H1 (cell line): ENCODE results near the gene TTBK1. TPM values are rescaled to one million over a fixed set of nuclear protein-coding genes. Genes with fewer than 3 reads are reported as not detected.

Experiments
- CTCF ChIA-PET: fragments of 300-600 bp; sonication (Branson Sonifier 250); formaldehyde crosslinking; loops from one replicate; lab custom pipeline; 2021; ENCODE audit not compliant: partially characterized antibody; lab: Charles Lee
- POLR2A ChIA-PET: fragments of 300-600 bp; sonication (Branson Sonifier 250); formaldehyde crosslinking; loops from one replicate; lab custom pipeline; 2021; ENCODE audit warnings: inconsistent platforms; ENCODE audit not compliant: partially characterized antibody; lab: Charles Lee
- DNase-seq, 2 experiments: peaks; one replicate each; pipeline versions ENCODE4 v3.0.0 to v3.0.0-alpha.2; 2010 to 2022; ENCODE audit warnings: low spot score in 2 of 2, low read depth in 1 of 2, mixed read lengths in 1 of 2
- FAIRE-seq: peaks from 2 replicates; lab custom pipeline; 2011; peaks lifted over from hg19 to GRCh38; lab: Jason Lieb, UNC
- H2AFZ ChIP-seq: 2 replicates; pipeline ENCODE4 v1.8.1; 2012; ENCODE audit warnings: low read length, inconsistent platforms
- H2AK5ac ChIP-seq: 2 replicates; pipeline ENCODE4 v1.6.1; 2013; ENCODE audit warnings: low read depth, low read length
- H2BK120ac ChIP-seq: replicated peaks from 2 replicates; pipeline ENCODE3; 2013; ENCODE audit warnings: low read depth, low read length, inconsistent platforms
- H2BK12ac ChIP-seq: 2 replicates; pipeline ENCODE4 v1.6.1; 2013; ENCODE audit warnings: low read depth, low read length
- H2BK15ac ChIP-seq: 2 replicates; pipeline ENCODE4 v1.6.1; 2013; ENCODE audit warnings: low read length
- H2BK20ac ChIP-seq: 2 replicates; pipeline ENCODE4 v1.6.1; 2013; ENCODE audit warnings: low read length
- H2BK5ac ChIP-seq: 2 replicates; pipeline ENCODE4 v1.6.1; 2013; ENCODE audit warnings: low read depth, low read length
- H3K14ac ChIP-seq: 2 replicates; pipeline ENCODE4 v1.6.1; 2013; ENCODE audit warnings: inconsistent platforms; ENCODE audit not compliant: insufficient read length
- H3K18ac ChIP-seq: 2 replicates; pipeline ENCODE4 v1.6.1; 2013; ENCODE audit warnings: low read length; ENCODE audit errors: extremely low read depth
- H3K23ac ChIP-seq: 2 replicates; pipeline ENCODE4 v1.6.1; 2013; ENCODE audit warnings: inconsistent platforms; ENCODE audit not compliant: insufficient read length
- H3K23me2 ChIP-seq: 2 replicates; pipeline ENCODE4 v1.6.1; 2013; ENCODE audit warnings: low read depth, low read length
- H3K27ac ChIP-seq: 2 replicates; pipeline ENCODE4 v1.6.1; 2011; ENCODE audit warnings: low read depth, low read length, inconsistent platforms
- H3K27me3 ChIP-seq, 4 experiments: replicated peaks in 1 of 4; 1 replicate in 1 of 4; 2 replicates in 3 of 4; pipeline versions ENCODE4 v1.6.1 to v1.8.1; 2011 to 2013; ENCODE audit warnings: low read length in 3 of 4, mild to moderate bottlenecking in 3 of 4, inconsistent platforms in 2 of 4, mixed read lengths in 2 of 4, moderate library complexity in 1 of 4; ENCODE audit not compliant: control insufficient read depth in 3 of 4, insufficient read depth in 3 of 4; ENCODE audit errors: extremely low read depth in 1 of 4
- H3K36me3 ChIP-seq, 4 experiments: 2 replicates each; pipeline versions ENCODE4 v1.6.1 to v1.8.1; 2011 to 2013; ENCODE audit warnings: mild to moderate bottlenecking in 4 of 4, low read length in 3 of 4, moderate library complexity in 2 of 4, control low read depth in 1 of 4, inconsistent platforms in 1 of 4; ENCODE audit not compliant: insufficient read depth in 4 of 4, control insufficient read depth in 2 of 4
- H3K4ac ChIP-seq: replicated peaks from 2 replicates; pipeline ENCODE3; 2013; ENCODE audit warnings: low read length, low read depth, mixed read lengths, inconsistent platforms; ENCODE audit not compliant: insufficient read length
- H3K4me1 ChIP-seq, 4 experiments: replicated peaks in 1 of 4; 1 replicate in 1 of 4; 2 replicates in 3 of 4; pipeline versions ENCODE4 v1.6.1 to v1.8.1; 2011 to 2013; ENCODE audit warnings: low read length in 3 of 4, inconsistent platforms in 2 of 4, mixed read lengths in 1 of 4; ENCODE audit not compliant: insufficient read depth in 4 of 4, control insufficient read depth in 3 of 4
- H3K4me2 ChIP-seq, 2 experiments: 2 replicates each; pipeline versions ENCODE4 v1.6.1 to v1.8.1; 2011 to 2013; ENCODE audit warnings: low read depth in 2 of 2, low read length in 2 of 2, control low read depth in 1 of 2, inconsistent platforms in 1 of 2, mild to moderate bottlenecking in 1 of 2; ENCODE audit not compliant: insufficient read depth in 1 of 2
- H3K4me3 ChIP-seq, 4 experiments: fragments of 200-600, 300-600 bp in 1 of 4; sonication (generic), shearing (Covaris generic), sonication (Bioruptor Twin) in 1 of 4; 2 replicates each; pipeline versions ENCODE4 v1.5.1 to v1.8.1; 2011 to 2016; ENCODE audit warnings: low read length in 4 of 4, low read depth in 3 of 4, control low read depth in 2 of 4, inconsistent platforms in 2 of 4, mild to moderate bottlenecking in 2 of 4, mixed read lengths in 1 of 4, moderate library complexity in 1 of 4; ENCODE audit not compliant: insufficient read depth in 2 of 4; ENCODE audit errors: extremely low read depth in 1 of 4
- H3K56ac ChIP-seq: replicated peaks from 2 replicates; pipeline ENCODE3; 2013; ENCODE audit warnings: low read depth, mild to moderate bottlenecking, mixed read lengths, low read length, inconsistent platforms; ENCODE audit not compliant: insufficient read length
- H3K79me1 ChIP-seq: 2 replicates; pipeline ENCODE4 v1.6.1; 2013; ENCODE audit warnings: low read depth, low read length, control low read depth
- H3K79me2 ChIP-seq, 2 experiments: 2 replicates each; pipeline versions ENCODE4 v1.6.1 to v1.8.1; 2012 to 2013; ENCODE audit warnings: low read length in 2 of 2, mild to moderate bottlenecking in 2 of 2, inconsistent platforms in 1 of 2; ENCODE audit not compliant: insufficient read depth in 2 of 2, control insufficient read depth in 1 of 2
- H3K9ac ChIP-seq, 4 experiments: replicated peaks in 1 of 4; 1 replicate in 1 of 4; 2 replicates in 3 of 4; pipeline versions ENCODE4 v1.6.1 to v1.8.1; 2011 to 2013; ENCODE audit warnings: low read depth in 3 of 4, low read length in 3 of 4, control low read depth in 2 of 4, mild to moderate bottlenecking in 2 of 4, moderate library complexity in 2 of 4, inconsistent platforms in 1 of 4; ENCODE audit errors: extremely low read depth in 1 of 4
- H3K9me3 ChIP-seq, 2 experiments: 2 replicates each; pipeline versions ENCODE4 v1.6.1 to v1.8.1; 2012 to 2013; ENCODE audit warnings: mild to moderate bottlenecking in 2 of 2, moderate library complexity in 2 of 2, control low read depth in 1 of 2, inconsistent platforms in 1 of 2, low read depth in 1 of 2, low read length in 1 of 2, mixed read lengths in 1 of 2; ENCODE audit not compliant: insufficient read depth in 2 of 2
- H4K20me1 ChIP-seq, 2 experiments: replicated peaks in 1 of 2; 2 replicates each; pipeline versions ENCODE3 to v1.8.1; 2011 to 2013; ENCODE audit warnings: inconsistent platforms in 2 of 2, low read length in 2 of 2, mild to moderate bottlenecking in 1 of 2; ENCODE audit not compliant: insufficient read depth in 2 of 2, control insufficient read depth in 1 of 2
- H4K5ac ChIP-seq: 2 replicates; pipeline ENCODE4 v1.6.1; 2013; ENCODE audit warnings: low read length, low read depth, mixed read lengths, inconsistent platforms; ENCODE audit not compliant: insufficient read length
- H4K8ac ChIP-seq: 2 replicates; pipeline ENCODE4 v1.8.0; 2013; ENCODE audit warnings: mild to moderate bottlenecking, moderate library complexity, low read length, inconsistent platforms; ENCODE audit not compliant: insufficient read depth; ENCODE audit errors: extremely low read depth
- H4K91ac ChIP-seq: replicated peaks from 2 replicates; pipeline ENCODE3; 2013; ENCODE audit warnings: low read length, mixed read lengths, inconsistent platforms; ENCODE audit not compliant: insufficient read length
- CHD2 ChIP-seq: IDR thresholded peaks from 2 replicates; pipeline ENCODE4 v1.6.1; 2012; ENCODE audit warnings: low read length, improper control_type of control experiment
- CREB1 ChIP-seq: IDR thresholded peaks from 2 replicates; pipeline ENCODE4 v1.6.1; 2012; ENCODE audit warnings: inconsistent platforms
- CTBP2 ChIP-seq: IDR thresholded peaks from 2 replicates; pipeline ENCODE4 v1.7.0; 2011; ENCODE audit warnings: borderline replicate concordance, mild to moderate bottlenecking, moderate library complexity, mixed read lengths, low read length; ENCODE audit not compliant: insufficient read depth, insufficient read length
- JUND ChIP-seq: IDR thresholded peaks from 2 replicates; pipeline ENCODE4 v1.6.1; 2011; ENCODE audit warnings: mild to moderate bottlenecking, improper control_type of control experiment, low read length
- MAX ChIP-seq: IDR thresholded peaks from 2 replicates; pipeline ENCODE4 v1.6.1; 2012; ENCODE audit warnings: inconsistent platforms
- POU5F1 ChIP-seq: IDR thresholded peaks from 2 replicates; pipeline ENCODE4 v1.6.1; 2011; ENCODE audit warnings: low read depth, mild to moderate bottlenecking, low read length, moderate library complexity
- RAD21 ChIP-seq, 2 experiments: IDR thresholded peaks in 1 of 2; conservative IDR thresholded peaks in 1 of 2; 2 replicates each; pipeline ENCODE4 v1.6.1; 2011; ENCODE audit warnings: low read depth in 2 of 2, low read length in 2 of 2, improper control_type of control experiment in 1 of 2, inconsistent platforms in 1 of 2, mild to moderate bottlenecking in 1 of 2, moderate library complexity in 1 of 2
- USF2 ChIP-seq: IDR thresholded peaks from 2 replicates; pipeline ENCODE4 v1.6.1; 2011; ENCODE audit warnings: low read length, improper control_type of control experiment
- WGBS, 2 experiments: shearing (Covaris generic) in 1 of 2; methylation state at CpG; one replicate each; pipeline versions ENCODE4 v1.1.6 to v1.1.7; 2013 to 2015; ENCODE audit warnings: low lambda C conversion rate in 2 of 2, mixed read lengths in 2 of 2, inconsistent platforms in 1 of 2, low coverage in 1 of 2, missing lambda C conversion rate in 1 of 2; ENCODE audit not compliant: insufficient replicate concordance in 2 of 2, insufficient coverage in 1 of 2, insufficient read length in 1 of 2; ENCODE audit errors: extremely low coverage in 1 of 2, missing lambda C conversion rate in 1 of 2; 5-methylcytosine and 5-hydroxymethylcytosine counted together
- polyA plus RNA-seq, 7 experiments: library from polyadenylated mRNA; depleted of rRNA in 3 of 7; stranded (reverse) in 5 of 7; unstranded in 2 of 7; fragments of >200 nt in 5 of 7; fragments of 200-250 nt in 2 of 7; gene quantifications; 1 replicate in 5 of 7; 2 replicates in 1 of 7; 4 replicates in 1 of 7; pipeline versions ENCODE4 v1.2.1 to v1.2.3, GENCODE V29; 2011 to 2013; ENCODE audit warnings: missing spikeins in 2 of 7, mixed read lengths in 2 of 7
- total RNA-seq: library from RNA; stranded (reverse); fragmentation: NEBNext Ultra II Directional; extraction: Animal tissue kit (Norgen Biotek cat#: 25700); gene quantifications from 2 replicates; pipeline ENCODE4 v1.2.1, GENCODE V29; 2021

Gene TTBK1
- total and polyA plus RNA-seq, 2 of the 8 experiments (the other 6 are each of a cell fraction or from before 2014, with no cell fraction given): 0.53 to 1.6 TPM

- WGBS, 2 experiments: 65% methylated on average over 12 of the region's 12 CpGs; no CpG with 5 or more reads in 1 of the 2 experiments
- peak overlapping the region; percentile 43; the same call in 1 of the 2 replicates for H2BK12ac ChIP-seq
- no peak overlapping the region for H2BK120ac ChIP-seq
- H3K23ac ChIP-seq: no peak overlapping the region
- H4K8ac ChIP-seq: no peak overlapping the region; the same call in 1 of the 2 replicates
- H3K4me1 ChIP-seq: peaks cover 0 to 15% (median 5%) of the 10 kb centered on the region in 4 experiments; a peak in 6 of 7 replicates
- no peak overlapping the region for H3K14ac ChIP-seq
- no peaks in the 10 kb centered on the region for H3K79me1 ChIP-seq
- no peak overlapping the region for H4K5ac ChIP-seq
- H3K79me2 ChIP-seq: no peaks in the 10 kb centered on the region
- no peak overlapping the region; the same call in 1 of the 2 replicates for H2BK20ac ChIP-seq
- no peak overlapping the region for H3K4me2 ChIP-seq
- peak; percentile 49 to 90 for DNase-seq
- no peaks in the 10 kb centered on the region for H3K36me3 ChIP-seq
- H3K9me3 ChIP-seq: no peaks in the 10 kb centered on the region
- 0 out of 2 replicates have a peak overlapping the region, but pooled peaks have one; percentile 9 for H2BK5ac ChIP-seq
- no peak for FAIRE-seq
- no peak overlapping the region for H2AK5ac ChIP-seq
- ChIA-PET CTCF (interaction anchor here (0.6 to 9.4 kb wide), 29 partner anchors 8 to 243 kb away, joined by 3 to 78 read pairs (median 6); partner anchors contain the start of genes CRIP3, DLK2 and DNPH1), POLR2A (interaction anchor here (0.9 kb wide), 1 partner anchor 86 kb away, joined by 3 read pairs; no protein-coding TSS in a partner anchor)
- no peak overlapping the region for H3K18ac ChIP-seq
- H3K23me2 ChIP-seq: no peaks in the 10 kb centered on the region
- no peak overlapping the region for H3K4ac ChIP-seq
- 0 out of 2 replicates have a peak overlapping the region, but pooled peaks have one; percentile 92 for H2BK15ac ChIP-seq
- no peak overlapping the region for H2AFZ ChIP-seq
- H3K4me3 ChIP-seq: no peak overlapping the region
- H3K56ac ChIP-seq: no peak overlapping the region
- H4K91ac ChIP-seq: no peak overlapping the region
- H3K27me3 ChIP-seq: peaks cover 2 to 9% (median 7%) of the 10 kb centered on the region in 4 experiments
- H3K27ac ChIP-seq: no peak overlapping the region
- H3K9ac ChIP-seq: no peak overlapping the region
- H4K20me1 ChIP-seq: peaks cover 0 to 2% of the 10 kb centered on the region in 2 experiments
- peak; percentile 96 to 97 for TF ChIP-seq RAD21 (IDR thresholded peaks at IDR 0.05 in 1 of 2, conservative IDR thresholded peaks at IDR 0.05 in 1 of 2; ENCODE audit: low read depth in 2 of 2, low read length in 2 of 2)
- no peak for TF ChIP-seq CTBP2
- TF ChIP-seq USF2: no peak
- TF ChIP-seq MAX: 0 out of 2 replicates have a peak, but pooled peaks have one; percentile 32
- no peak for TF ChIP-seq POU5F1
- TF ChIP-seq CREB1: peak; percentile 53
- TF ChIP-seq CHD2: 0 out of 2 replicates have a peak, but pooled peaks have one; percentile 36
- peak; percentile 46; the same call in 1 of the 2 replicates for TF ChIP-seq JUND
These were observed 20.3 kb downstream of the TTBK1 start for GRCh38 chr6:43263314-43264178.
